PC-9 (cell line): ENCODE data around the gene NPEPL1.
"Not testable (repeated sequence)": the region's sequence is repeated elsewhere in the genome, so short reads cannot be mapped to it uniquely, and the experiment has no call there.

ENCODE experiments used
- CTCF ChIP-seq: fragments of 200-600 bp; sonication (generic); conservative IDR thresholded peaks from 2 replicates; pipeline ENCODE4 v1.6.1; 2017; ENCODE audit warnings: mixed run types, antibody characterized with exemption, mild to moderate bottlenecking, moderate library complexity
- EZH2 ChIP-seq: fragments of 200-600 bp; sonication (generic); IDR thresholded peaks from 2 replicates; pipeline ENCODE4 v1.8.0; 2017; ENCODE audit warnings: antibody characterized with exemption, low read depth

- not testable (repeated sequence) for TF ChIP-seq CTCF, EZH2
These were observed 33.6 kb downstream of the NPEPL1 start for GRCh38 chr20:58726156-58726555.
